ENCODE measurements around the gene RIC3. TPM values are rescaled to one million over a fixed set of nuclear protein-coding genes. Genes with fewer than 3 reads are reported as not detected.

RIC3 gene
- total and polyA plus RNA-seq, 2 of the 8 experiments (the other 6 are each of a cell fraction or from before 2014, with no cell fraction given), result 6.4 to 15.5 TPM

DNA sequence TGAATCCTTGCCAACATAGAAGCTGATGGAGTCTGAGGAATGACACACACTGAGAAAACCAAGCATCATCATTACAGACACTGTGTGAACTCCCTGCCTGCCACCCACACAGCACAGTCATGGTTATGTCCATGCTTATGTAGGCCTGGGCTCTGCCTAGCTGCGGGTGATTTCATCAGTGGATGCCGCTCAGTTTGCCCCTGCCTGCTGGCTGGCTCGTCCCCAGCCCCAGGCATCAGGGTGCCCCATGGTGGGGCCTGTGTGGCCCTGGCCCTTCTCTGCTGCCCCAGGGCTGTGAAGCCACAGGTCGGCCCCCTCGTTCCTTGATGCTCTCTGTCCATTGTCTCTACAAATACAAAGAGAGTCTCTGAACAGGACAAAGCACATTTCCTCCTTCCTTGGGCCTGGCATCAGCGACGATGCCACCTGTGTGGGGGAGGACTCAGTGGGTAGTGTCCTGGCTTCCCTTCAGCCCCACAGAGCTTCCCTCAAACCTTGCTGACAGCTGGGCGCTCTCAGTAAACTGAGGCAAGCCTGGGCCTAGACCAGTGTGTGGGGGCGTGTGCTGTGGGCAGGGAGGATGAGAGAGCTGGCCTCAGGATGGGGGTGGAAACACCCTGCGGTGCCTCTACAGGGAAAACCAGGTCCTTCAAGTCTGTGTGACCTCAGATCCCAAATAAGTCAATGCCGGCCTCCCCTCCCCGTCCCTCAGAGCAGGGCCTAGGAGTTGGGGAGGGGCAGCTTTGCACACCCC is 107.8 kb downstream of the RIC3 start:
- whole genome bisulfite sequencing, 2 experiments (ENCODE audit: extremely low coverage in 1 of 2, insufficient coverage in 1 of 2, insufficient read length in 1 of 2, insufficient replicate concordance in 2 of 2, low coverage in 1 of 2, low lambda C conversion rate in 2 of 2, missing lambda C conversion rate in 1 of 2), result 85% methylated on average over 11 of the region's 12 CpGs; no CpG with 5 or more reads in 1 of the 2 experiments
- FAIRE-seq, result no peak
- TF ChIP-seq NRF1 (IDR thresholded peaks at IDR 0.05; ENCODE audit: low read depth, low read length) (no peak), MAX (IDR thresholded peaks at IDR 0.05) (no peak), SAP30 (IDR thresholded peaks at IDR 0.05; ENCODE audit: insufficient read depth, insufficient replicate concordance, low read length) (no peak), CREB1 (IDR thresholded peaks at IDR 0.05) (no peak), ATF2 (IDR thresholded peaks at IDR 0.05; ENCODE audit: low read length) (no peak), FOSL1 (IDR thresholded peaks at IDR 0.05; ENCODE audit: insufficient read depth, low read depth, low read length) (no peak), BCL11A (IDR thresholded peaks at IDR 0.05; ENCODE audit: low read depth in 2 of 2, low read length in 2 of 2) (no peak), SP2 (IDR thresholded peaks at IDR 0.05; ENCODE audit: low read length) (no peak), CBX5 (IDR thresholded peaks at IDR 0.05; ENCODE audit: low read depth, low read length) (no peak), KDM4A (IDR thresholded peaks at IDR 0.05; ENCODE audit: low read depth, low read length, severe bottlenecking) (no peak)

More for the DNA sequence above, 107.8 kb downstream of the RIC3 start:
- peak in 1 of 2 experiments; percentile 36 for DNase-seq (ENCODE audit: low read depth in 1 of 2, low spot score in 2 of 2)
- no peak overlapping the region for H3K9ac ChIP-seq (replicated peaks in 1 of 4; ENCODE audit: extremely low read depth in 1 of 4, low read depth in 3 of 4, low read length in 3 of 4)
- H3K36me3 ChIP-seq (ENCODE audit: control insufficient read depth in 2 of 4, insufficient read depth in 4 of 4, low read length in 3 of 4), result no peaks in the 10 kb centered on the region
- no peak overlapping the region for H3K23ac ChIP-seq (ENCODE audit: insufficient read length)
- H3K4me1 ChIP-seq (replicated peaks in 1 of 4; ENCODE audit: control insufficient read depth in 3 of 4, insufficient read depth in 4 of 4, low read length in 3 of 4), result peaks cover 0 to 5% (median 0%) of the 10 kb centered on the region in 4 experiments; a peak in 2 of 7 replicates
- no peak overlapping the region for H4K91ac ChIP-seq (replicated peaks; ENCODE audit: insufficient read length, low read length)
- no peaks in the 10 kb centered on the region for H3K27me3 ChIP-seq (replicated peaks in 1 of 4; ENCODE audit: control insufficient read depth in 3 of 4, extremely low read depth in 1 of 4, insufficient read depth in 3 of 4, low read length in 3 of 4)
- H3K9me3 ChIP-seq (ENCODE audit: insufficient read depth in 2 of 2, low read depth in 1 of 2, low read length in 1 of 2), result no peaks in the 10 kb centered on the region
- no peaks in the 10 kb centered on the region for H3K79me2 ChIP-seq (ENCODE audit: control insufficient read depth in 1 of 2, insufficient read depth in 2 of 2, low read length in 2 of 2)
- H3K14ac ChIP-seq (ENCODE audit: insufficient read length), result no peak overlapping the region
- H2BK15ac ChIP-seq (ENCODE audit: low read length), result no peak overlapping the region
- no peak overlapping the region for H3K4ac ChIP-seq (replicated peaks; ENCODE audit: insufficient read length, low read depth, low read length)
- CTCF ChIA-PET (ENCODE audit: partially characterized antibody), result interaction anchor here (0.8 to 4.7 kb wide), 6 partner anchors 10 to 38 kb away, joined by 3 to 74 read pairs (median 15); no protein-coding TSS in a partner anchor
- H4K5ac ChIP-seq (ENCODE audit: insufficient read length, low read depth, low read length), result no peak overlapping the region
- H3K27ac ChIP-seq (ENCODE audit: low read depth, low read length), result no peak overlapping the region
- H3K18ac ChIP-seq (ENCODE audit: extremely low read depth, low read length), result no peak overlapping the region
- H3K79me1 ChIP-seq (ENCODE audit: low read depth, low read length), result no peaks in the 10 kb centered on the region
- no peak overlapping the region for H2AFZ ChIP-seq (ENCODE audit: low read length)
- H3K4me2 ChIP-seq (ENCODE audit: insufficient read depth in 1 of 2, low read depth in 2 of 2, low read length in 2 of 2), result no peak overlapping the region
- no peak overlapping the region for H2BK12ac ChIP-seq (ENCODE audit: low read depth, low read length)
- H4K8ac ChIP-seq (ENCODE audit: extremely low read depth, insufficient read depth, low read length), result no peak overlapping the region
- no peak overlapping the region for H2BK120ac ChIP-seq (replicated peaks; ENCODE audit: low read depth, low read length)
- H3K4me3 ChIP-seq (ENCODE audit: extremely low read depth in 1 of 4, insufficient read depth in 2 of 4, low read depth in 3 of 4, low read length in 4 of 4), result no peak overlapping the region
- H4K20me1 ChIP-seq (replicated peaks in 1 of 2; ENCODE audit: control insufficient read depth in 1 of 2, insufficient read depth in 2 of 2, low read length in 2 of 2), result no peaks in the 10 kb centered on the region
- no peak overlapping the region; the same call in 1 of the 2 replicates for H2BK5ac ChIP-seq (ENCODE audit: low read depth, low read length)
- H2BK20ac ChIP-seq (ENCODE audit: low read length), result no peak overlapping the region
- no peak overlapping the region for H3K56ac ChIP-seq (replicated peaks; ENCODE audit: insufficient read length, low read depth, low read length)
- no peaks in the 10 kb centered on the region for H3K23me2 ChIP-seq (ENCODE audit: low read depth, low read length)
- POLR2A ChIA-PET (ENCODE audit: partially characterized antibody), result no interaction called here
- H2AK5ac ChIP-seq (ENCODE audit: low read depth, low read length), result 0 out of 2 replicates have a peak overlapping the region, but pooled peaks have one; percentile 40
